ENCODE measurements around the gene TFAP2A. TPM values are rescaled to one million over a fixed set of nuclear protein-coding genes. Genes with fewer than 3 reads are reported as not detected.
A peak's percentile ranks its signal among the peaks of the same experiment; 100 is the strongest.

Gene TFAP2A
- total RNA-seq, 1 donor from 2014 or later: 9.6 TPM

GRCh38 chr6:10355115-10355702 is 59.7 kb downstream of the TFAP2A start:
- Mint-ChIP-seq H3K4me1 (no peaks in the 10 kb centered on the region), H3K9me3 (peaks cover 4% of the 10 kb centered on the region), H3K27ac (ENCODE audit: unreplicated experiment) (no peak overlapping the region), H3K36me3 (ENCODE audit: low read depth) (no peaks in the 10 kb centered on the region), H3K4me3 (no peak overlapping the region), H3K27me3 (ENCODE audit: low read depth) (no peaks in the 10 kb centered on the region)
- DNase-seq (ENCODE audit: low read depth, low spot score): no peak
- TF ChIP-seq CTCF (conservative IDR thresholded peaks at IDR 0.05): no peak

GRCh38 chr6:10351791-10352190 is 63.1 kb downstream of the TFAP2A start:
- Mint-ChIP-seq H3K27ac (ENCODE audit: unreplicated experiment) (no peak overlapping the region), H3K9me3 (peaks cover 4% of the 10 kb centered on the region), H3K4me1 (no peaks in the 10 kb centered on the region), H3K36me3 (ENCODE audit: low read depth) (no peaks in the 10 kb centered on the region), H3K27me3 (ENCODE audit: low read depth) (no peaks in the 10 kb centered on the region), H3K4me3 (no peak overlapping the region)
- DNase-seq (ENCODE audit: low read depth, low spot score): no peak
- TF ChIP-seq CTCF (conservative IDR thresholded peaks at IDR 0.05): no peak

- H3K4me3 Mint-ChIP-seq: no peak overlapping the region
- H3K27ac Mint-ChIP-seq (ENCODE audit: unreplicated experiment): no peak overlapping the region
- peaks cover 4% of the 10 kb centered on the region for H3K9me3 Mint-ChIP-seq
- no peak for DNase-seq (ENCODE audit: low read depth, low spot score)
- no peaks in the 10 kb centered on the region for H3K36me3 Mint-ChIP-seq (ENCODE audit: low read depth)
- TF ChIP-seq CTCF (conservative IDR thresholded peaks at IDR 0.05): no peak
- H3K4me1 Mint-ChIP-seq: no peaks in the 10 kb centered on the region
- H3K27me3 Mint-ChIP-seq (ENCODE audit: low read depth): no peaks in the 10 kb centered on the region
These were observed 64.2 kb downstream of the TFAP2A start for GRCh38 chr6:10350720-10351119.

DNA sequence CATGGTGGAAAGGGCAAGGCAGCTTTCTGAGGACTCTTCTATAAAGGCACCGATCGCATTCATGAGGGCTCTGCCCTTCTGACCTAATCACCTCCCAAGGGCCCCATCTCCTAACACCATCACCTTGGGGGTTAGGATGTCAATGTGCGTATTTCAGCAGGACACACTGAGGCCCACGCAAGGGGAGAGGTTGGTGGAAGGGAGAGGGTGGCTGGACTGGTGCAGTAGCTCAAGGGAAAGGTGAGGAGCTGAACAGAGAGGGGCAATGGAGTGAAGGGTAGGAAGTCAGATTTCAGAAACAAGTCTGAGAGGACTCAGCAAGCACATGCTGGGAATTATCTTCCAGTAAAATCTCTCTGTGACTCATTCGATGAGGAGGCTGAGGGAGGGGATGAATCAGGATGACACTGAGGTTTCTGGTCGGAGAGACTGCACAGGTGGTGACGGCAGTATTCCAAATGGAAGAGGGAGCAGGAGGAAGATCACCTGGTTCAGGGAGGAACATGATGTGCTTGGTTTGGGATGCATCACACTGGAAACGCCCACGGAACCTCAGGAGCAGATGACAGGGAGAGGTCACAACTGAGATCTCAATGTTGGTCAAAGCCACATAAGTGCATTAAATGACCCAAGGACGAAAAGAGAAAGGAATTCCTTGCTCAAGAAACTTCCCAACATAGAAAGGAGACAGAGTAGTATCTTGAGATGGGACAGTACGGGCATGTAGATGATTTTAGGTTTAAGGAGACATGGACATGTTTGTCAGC is 67.1 kb downstream of the TFAP2A start:
- TF ChIP-seq CTCF (conservative IDR thresholded peaks at IDR 0.05): no peak
- Mint-ChIP-seq H3K9me3 (no peaks in the 10 kb centered on the region), H3K36me3 (ENCODE audit: low read depth) (no peaks in the 10 kb centered on the region)

More for the DNA sequence above, 67.1 kb downstream of the TFAP2A start:
- Mint-ChIP-seq H3K27ac (ENCODE audit: unreplicated experiment) (peak overlapping the region; percentile 15), H3K27me3 (ENCODE audit: low read depth) (no peaks in the 10 kb centered on the region), H3K4me3 (no peak overlapping the region), H3K4me1 (no peaks in the 10 kb centered on the region)
- DNase-seq (ENCODE audit: low read depth, low spot score): no peak

Small RNA genes lying within 50 kb of the gene (microRNA-seq; reads per million reads assigned to microRNA genes)
- not detected for gene MIR5689

Other genes with a start within 250 kb of the TFAP2A start
- gene GCNT2, start 106.3 kb upstream of the TFAP2A start, total RNA-seq: 5.3 and 6.4 TPM in 2 replicates

All from neural crest cell (in vitro differentiated cells).